HCT116 (cell line): ENCODE measurements around the gene PXK.

Experiments
- POLR2A ChIP-seq: IDR thresholded peaks from 2 replicates; pipeline ENCODE4 v1.7.0; 2011; ENCODE audit warnings: borderline replicate concordance; ENCODE audit not compliant: insufficient read depth, insufficient read length; ENCODE audit errors: extremely low read depth
- TF ChIP-seq, protein P1 (sequence below), 3 experiments: fragments of 200-600 bp in 1 of 3; sonication (generic) in 1 of 3; IDR thresholded peaks in 2 of 3; conservative IDR thresholded peaks in 1 of 3; 2 replicates each; pipeline ENCODE4 v1.5.1; 2012 to 2017; ENCODE audit warnings: low read depth in 2 of 3, low read length in 2 of 3, antibody characterized with exemption in 1 of 3, borderline replicate concordance in 1 of 3, control low read depth in 1 of 3, mild to moderate bottlenecking in 1 of 3, mixed read lengths in 1 of 3, mixed run types in 1 of 3, moderate library complexity in 1 of 3; ENCODE audit not compliant: insufficient read depth in 1 of 3
- TF ChIP-seq, protein P2 (sequence below): IDR thresholded peaks from 2 replicates; pipeline ENCODE4 v1.6.1; 2012

DNA sequence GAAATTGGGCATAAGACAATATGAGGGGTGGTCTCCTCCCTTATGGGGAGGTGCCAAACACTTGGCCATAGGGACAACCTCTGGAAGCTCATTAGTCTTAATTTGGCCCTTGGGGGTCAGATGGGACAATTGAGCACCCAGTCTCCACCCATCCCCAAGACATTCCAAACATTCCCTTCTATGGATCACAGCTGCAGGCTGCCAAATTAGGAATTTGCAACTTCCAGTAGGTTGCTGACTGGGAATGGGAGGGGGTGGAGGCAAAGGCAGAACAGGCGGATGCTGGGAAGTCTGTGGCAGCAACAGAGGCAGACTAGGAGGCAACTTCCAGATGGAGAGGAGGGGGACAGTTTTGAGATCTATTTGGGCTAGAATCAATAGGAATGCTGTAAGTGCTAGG lies 102.3 kb downstream of the PXK start:
- TF ChIP-seq, protein P1, sequence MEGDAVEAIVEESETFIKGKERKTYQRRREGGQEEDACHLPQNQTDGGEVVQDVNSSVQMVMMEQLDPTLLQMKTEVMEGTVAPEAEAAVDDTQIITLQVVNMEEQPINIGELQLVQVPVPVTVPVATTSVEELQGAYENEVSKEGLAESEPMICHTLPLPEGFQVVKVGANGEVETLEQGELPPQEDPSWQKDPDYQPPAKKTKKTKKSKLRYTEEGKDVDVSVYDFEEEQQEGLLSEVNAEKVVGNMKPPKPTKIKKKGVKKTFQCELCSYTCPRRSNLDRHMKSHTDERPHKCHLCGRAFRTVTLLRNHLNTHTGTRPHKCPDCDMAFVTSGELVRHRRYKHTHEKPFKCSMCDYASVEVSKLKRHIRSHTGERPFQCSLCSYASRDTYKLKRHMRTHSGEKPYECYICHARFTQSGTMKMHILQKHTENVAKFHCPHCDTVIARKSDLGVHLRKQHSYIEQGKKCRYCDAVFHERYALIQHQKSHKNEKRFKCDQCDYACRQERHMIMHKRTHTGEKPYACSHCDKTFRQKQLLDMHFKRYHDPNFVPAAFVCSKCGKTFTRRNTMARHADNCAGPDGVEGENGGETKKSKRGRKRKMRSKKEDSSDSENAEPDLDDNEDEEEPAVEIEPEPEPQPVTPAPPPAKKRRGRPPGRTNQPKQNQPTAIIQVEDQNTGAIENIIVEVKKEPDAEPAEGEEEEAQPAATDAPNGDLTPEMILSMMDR (IDR thresholded peaks at IDR 0.05 in 2 of 3, conservative IDR thresholded peaks at IDR 0.05 in 1 of 3; ENCODE audit: borderline replicate concordance in 1 of 3, insufficient read depth in 1 of 3, low read depth in 2 of 3, low read length in 2 of 3) = no peak
- TF ChIP-seq, protein P2, sequence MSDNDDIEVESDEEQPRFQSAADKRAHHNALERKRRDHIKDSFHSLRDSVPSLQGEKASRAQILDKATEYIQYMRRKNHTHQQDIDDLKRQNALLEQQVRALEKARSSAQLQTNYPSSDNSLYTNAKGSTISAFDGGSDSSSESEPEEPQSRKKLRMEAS = no peak
- no peak for TF ChIP-seq POLR2A
